ENCODE measurements around the gene ZNF407.

The ZNF407 gene

GRCh38 chr18:75031717-75032317, 434.1 kb downstream of the ZNF407 start:
- no peak for DNase-seq

DNA sequence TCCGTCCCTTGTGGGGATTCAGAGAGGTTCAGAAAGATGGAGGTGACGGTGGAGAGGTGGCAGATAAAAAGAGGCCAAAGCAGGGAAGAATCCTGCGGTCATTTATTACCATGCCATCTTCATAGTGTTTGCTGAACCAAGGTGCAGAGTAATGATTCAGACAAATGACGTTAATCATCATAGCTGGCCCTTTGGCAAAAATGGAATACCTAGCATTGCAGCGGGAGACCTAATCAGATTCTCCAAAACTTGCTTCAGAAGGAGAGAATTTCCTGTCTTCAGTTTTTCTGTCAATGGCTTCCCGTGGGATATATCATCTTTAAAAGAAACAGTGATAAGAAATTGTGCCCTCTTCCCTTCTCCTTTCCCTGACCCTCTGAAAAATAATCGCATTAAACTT, 435.8 kb downstream of the ZNF407 start:
- no peak for DNase-seq

- no peak for DNase-seq
Observed at GRCh38 chr18:75034937-75035336, 437.3 kb downstream of the ZNF407 start.

- no peak for DNase-seq
Observed at GRCh38 chr18:75035928-75036327, 438.3 kb downstream of the ZNF407 start.

DNA sequence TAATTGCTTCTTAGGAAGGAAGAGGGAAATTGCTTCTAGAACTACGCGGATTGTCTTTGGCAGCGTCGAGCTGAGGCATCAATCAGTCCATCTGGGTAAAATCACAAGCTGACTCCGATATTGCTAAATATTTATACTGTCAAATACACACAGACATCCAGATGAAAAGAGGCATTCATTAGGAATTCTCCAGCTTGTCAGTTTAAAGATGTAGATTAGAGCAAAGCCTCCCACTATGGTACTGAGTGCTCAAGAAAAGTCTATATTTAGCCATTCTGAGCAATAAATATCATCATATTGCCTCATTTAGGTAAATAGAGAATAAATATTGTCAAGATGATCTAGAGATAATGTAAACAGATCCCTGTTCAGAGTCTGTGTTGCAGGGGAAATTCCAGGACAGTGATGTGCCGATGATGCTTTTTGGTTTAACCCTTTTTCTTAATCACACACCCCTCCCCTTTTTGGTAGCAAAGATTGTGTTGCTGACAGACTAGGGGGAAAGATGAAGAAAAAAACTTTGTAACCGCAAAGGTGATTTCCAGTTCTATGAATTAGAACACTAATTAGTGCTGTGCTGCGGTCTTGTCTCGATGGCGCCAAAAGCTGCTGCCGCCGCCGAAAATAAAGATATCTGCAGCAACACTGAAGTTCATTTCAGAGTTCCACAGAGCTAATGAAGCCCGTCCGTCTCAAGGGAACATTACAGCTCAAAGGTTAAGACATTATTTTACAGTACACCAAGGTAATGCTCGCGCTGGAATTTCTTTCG, 439.4 kb downstream of the ZNF407 start:
- no peak for DNase-seq

DNA sequence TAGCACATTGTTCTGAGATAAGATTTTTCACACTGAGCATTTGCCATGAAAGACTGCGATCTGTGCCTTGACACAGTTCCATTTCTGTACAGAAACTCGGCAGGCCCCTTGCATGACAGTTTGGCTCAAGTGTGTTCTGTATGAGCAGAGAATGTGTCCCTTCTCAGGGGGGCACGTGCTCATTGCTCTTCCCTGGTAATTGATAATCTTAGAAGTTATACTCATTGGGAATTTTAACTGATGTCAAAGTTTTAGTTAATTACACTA, 440.0 kb downstream of the ZNF407 start:
- no peak for DNase-seq

- DNase-seq = peak; percentile 16
Observed at GRCh38 chr18:75041586-75041985, 443.9 kb downstream of the ZNF407 start.

GRCh38 chr18:75043478-75043877, 445.8 kb downstream of the ZNF407 start:
- DNase-seq = no peak

- no peak for DNase-seq
Observed at GRCh38 chr18:75044296-75044695, 446.6 kb downstream of the ZNF407 start.

- DNase-seq = no peak
Observed at GRCh38 chr18:75044791-75045190, 447.1 kb downstream of the ZNF407 start.

DNA sequence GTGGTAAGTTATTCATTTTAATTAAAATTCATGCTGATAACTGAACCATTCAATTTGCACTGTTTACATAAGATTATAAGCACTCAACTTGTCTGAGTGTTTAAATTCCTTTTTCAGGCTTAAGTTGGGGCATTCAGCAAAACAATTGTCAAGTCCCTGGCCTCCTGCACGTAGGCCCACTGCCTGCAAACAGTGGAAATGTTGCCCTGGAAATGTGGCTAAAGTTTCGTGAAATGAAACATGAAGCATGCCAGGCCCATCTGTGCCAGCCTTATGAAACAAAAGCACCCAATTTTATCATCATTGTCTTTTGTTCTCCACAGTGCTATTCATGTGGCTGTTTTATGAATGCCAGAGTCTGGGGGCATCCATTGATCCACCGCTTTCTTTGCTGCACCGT, 447.6 kb downstream of the ZNF407 start:
- no peak for DNase-seq

DNA sequence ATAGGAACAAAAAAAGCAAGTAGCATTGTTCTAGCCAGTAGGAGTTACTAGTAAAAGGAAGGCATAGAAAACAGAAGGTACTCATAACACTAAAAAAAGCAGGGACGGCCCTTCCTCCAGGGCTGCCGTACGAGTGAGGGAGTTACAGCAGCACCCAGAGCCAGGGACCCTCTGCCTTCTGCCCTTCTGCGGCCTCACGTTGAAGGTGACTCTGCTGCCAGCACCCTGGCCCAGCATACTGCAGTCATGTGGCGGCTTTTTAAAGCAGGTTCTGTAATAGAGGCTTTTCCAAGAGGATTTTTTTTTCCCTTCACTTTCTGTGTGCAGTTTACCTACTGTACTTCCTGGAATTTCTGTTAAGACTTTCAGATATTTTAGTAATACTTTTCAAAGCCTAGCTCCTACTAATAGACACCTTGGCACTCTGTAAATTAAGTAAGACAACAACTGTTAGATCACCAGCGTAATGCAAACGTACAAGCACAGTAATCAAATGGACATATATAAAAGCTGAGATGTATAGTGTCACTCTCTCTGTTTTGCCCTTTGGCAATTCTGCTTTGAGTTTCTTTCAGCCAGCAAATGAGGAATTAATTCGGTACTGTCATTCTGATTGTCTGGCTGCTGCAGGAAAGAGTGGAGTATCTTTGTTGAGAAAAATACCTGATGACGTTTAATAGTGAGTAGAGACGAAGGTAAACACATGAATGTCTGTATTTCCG, 449.7 kb downstream of the ZNF407 start:
- DNase-seq = no peak

- DNase-seq = no peak
Observed at GRCh38 chr18:75048776-75049454, 451.2 kb downstream of the ZNF407 start.

- DNase-seq = no peak
Observed at GRCh38 chr18:75049455-75049789, 451.8 kb downstream of the ZNF407 start.

DNA sequence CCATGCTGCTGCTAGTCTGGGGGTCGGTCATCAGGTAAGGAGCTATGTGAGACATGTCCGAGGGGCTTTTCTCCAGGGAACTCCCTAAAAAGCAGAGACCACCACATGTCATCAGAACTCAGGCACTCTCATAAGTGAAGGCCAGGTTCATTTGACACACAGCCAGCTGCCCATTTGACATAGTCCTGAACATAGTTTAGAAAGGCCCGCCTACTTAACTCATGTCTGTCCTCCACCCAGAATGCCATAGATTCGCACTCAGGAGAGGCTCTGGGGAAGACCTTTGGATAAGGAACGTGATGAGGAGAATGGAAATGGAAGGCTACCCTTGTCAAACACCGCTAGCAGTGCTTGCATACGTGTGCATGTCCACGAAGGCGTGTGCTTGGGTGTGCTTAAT, 454.1 kb downstream of the ZNF407 start:
- DNase-seq = no peak

GRCh38 chr18:75052475-75052874, 454.8 kb downstream of the ZNF407 start:
- no peak for DNase-seq

- DNase-seq = no peak
Observed at GRCh38 chr18:75053028-75053629, 455.5 kb downstream of the ZNF407 start.

DNA sequence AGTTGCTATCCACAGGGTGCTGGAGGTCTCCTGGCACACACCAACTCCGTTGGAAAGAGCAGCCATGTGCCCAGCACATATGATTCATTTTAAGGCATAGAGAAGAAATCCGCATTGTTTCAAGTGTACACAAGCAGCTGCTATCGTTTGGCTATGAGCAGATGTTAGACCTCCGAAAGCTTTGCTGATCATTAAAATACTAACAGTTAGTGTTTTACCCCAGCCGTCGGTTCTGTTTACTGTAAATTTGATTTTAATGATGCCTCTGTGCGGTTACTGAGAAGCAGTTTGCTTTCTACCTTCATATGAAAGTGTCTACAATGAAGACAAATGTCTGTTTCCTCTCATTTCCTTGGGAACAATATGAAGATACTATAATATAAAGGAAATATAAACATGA, 456.4 kb downstream of the ZNF407 start:
- no peak for DNase-seq

- no peak for DNase-seq
Observed at GRCh38 chr18:75054611-75055010, 456.9 kb downstream of the ZNF407 start.

DNA sequence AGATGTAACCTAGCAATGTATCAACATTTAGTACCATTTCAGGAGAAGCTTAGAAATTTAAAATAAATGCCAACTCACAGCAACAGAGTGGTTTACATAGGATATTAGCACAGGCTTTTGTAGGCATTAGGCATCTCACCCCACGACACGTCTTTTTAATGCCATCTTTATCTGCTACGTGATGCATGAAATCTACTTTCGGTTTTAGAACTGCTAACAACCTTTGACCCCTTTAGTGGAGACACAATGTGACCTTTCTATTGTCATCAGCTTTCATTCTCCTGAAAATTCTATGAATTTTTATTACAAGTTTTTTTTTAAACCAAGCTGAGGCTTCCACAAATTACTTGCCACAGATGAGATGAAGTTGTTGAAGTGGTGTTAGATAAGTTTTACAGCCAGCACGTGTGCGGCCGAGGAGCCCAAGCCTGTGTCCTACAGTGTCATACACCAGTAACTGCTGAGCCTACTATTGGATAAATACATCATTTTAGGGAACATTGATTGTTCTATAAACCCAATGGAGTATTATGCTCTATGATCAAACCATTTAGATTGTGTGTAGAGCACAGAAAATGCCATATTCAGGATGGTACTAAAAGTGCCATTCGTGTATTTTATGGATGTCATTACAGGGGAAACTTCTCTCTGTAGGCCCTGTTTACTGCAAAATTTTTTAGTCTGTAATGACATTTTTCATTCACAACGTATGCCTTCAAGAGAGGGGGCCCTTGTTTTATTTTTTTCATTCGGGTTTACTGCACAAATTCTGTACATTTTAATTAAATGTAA, 459.7 kb downstream of the ZNF407 start:
- no peak for DNase-seq

DNA sequence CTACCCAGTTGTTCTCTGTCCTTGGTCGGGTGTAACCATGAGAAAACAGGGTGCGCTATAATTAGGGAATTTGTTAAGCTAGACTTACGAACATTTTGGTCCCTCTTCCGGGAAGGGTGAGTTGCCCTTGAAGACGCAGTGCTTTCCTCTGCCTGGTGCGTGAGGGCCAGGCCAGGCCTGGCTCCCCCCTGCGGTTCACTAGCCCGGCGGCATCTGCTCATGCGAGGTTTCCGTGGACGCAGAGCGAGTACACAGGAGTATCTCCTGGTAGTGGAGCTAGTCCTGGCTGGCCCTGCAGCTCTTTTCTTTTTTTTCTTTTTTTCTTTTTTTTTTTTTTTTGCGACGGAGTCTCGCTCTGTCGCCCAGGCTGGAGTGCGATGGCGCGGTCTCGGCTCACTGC, 462.5 kb downstream of the ZNF407 start:
- no peak for DNase-seq

GRCh38 chr18:75062297-75062886, 464.7 kb downstream of the ZNF407 start:
- no peak for DNase-seq
